ENCODE results near the gene EEF2K. TPM values are rescaled to one million over a fixed set of nuclear protein-coding genes. Genes with fewer than 3 reads are reported as not detected.
"Not testable (repeated sequence)": the region's sequence is repeated elsewhere in the genome, so short reads cannot be mapped to it uniquely, and the experiment has no call there.

Gene EEF2K
- total RNA-seq, 1 experiment from 2014 or later, result 17.5 TPM

- ChIA-PET POLR2A (no interaction called here), CTCF (no interaction called here)
- H3K9me3 Mint-ChIP-seq (ENCODE audit: unreplicated experiment), result peaks cover 11% of the 10 kb centered on the region
- no peaks in the 10 kb centered on the region for H3K4me1 Mint-ChIP-seq (ENCODE audit: low read depth, unreplicated experiment)
- no peaks in the 10 kb centered on the region for H3K36me3 ChIP-seq (ENCODE audit: control insufficient read depth, insufficient read depth, low read length)
- no peak overlapping the region for H3K27ac Mint-ChIP-seq (ENCODE audit: unreplicated experiment)
- DNase-seq, result no peak
- H3K27me3 Mint-ChIP-seq (ENCODE audit: insufficient read depth, unreplicated experiment), result peaks cover 6% of the 10 kb centered on the region
- H3K4me3 ChIP-seq (ENCODE audit: low read depth, low read length), result no peak overlapping the region
- H3K4me3 Mint-ChIP-seq (ENCODE audit: unreplicated experiment), result no peak overlapping the region
- BruUV-seq (replicated peaks), result no TSS peak
- H3K36me3 Mint-ChIP-seq (ENCODE audit: insufficient read depth, unreplicated experiment), result no peaks in the 10 kb centered on the region
- H3K27me3 ChIP-seq (replicated peaks; ENCODE audit: control insufficient read depth, insufficient read depth, low read length), result no peaks in the 10 kb centered on the region; the same call in 1 of the 2 replicates
- H3K4me1 ChIP-seq, result no peaks in the 10 kb centered on the region
- no peak for TF ChIP-seq CTCF (IDR thresholded peaks at IDR 0.05; ENCODE audit: insufficient read depth in 1 of 2, low read depth in 1 of 2, low read length in 1 of 2, severe bottlenecking in 1 of 2, unreplicated experiment in 1 of 2)
- intact Hi-C loops (cut with micrococcal nuclease; ENCODE audit: unreplicated experiment), result no loop called here
- H3K9me3 ChIP-seq, result no peaks in the 10 kb centered on the region
These were observed 40.4 kb upstream of the EEF2K start for GRCh38 chr16:22165508-22166285.

GRCh38 chr16:22171953-22172352, 34.1 kb upstream of the EEF2K start:
- H3K27ac Mint-ChIP-seq (ENCODE audit: unreplicated experiment), result no peak overlapping the region
- ChIA-PET CTCF (no interaction called here), POLR2A (no interaction called here)
- no peaks in the 10 kb centered on the region for H3K9me3 Mint-ChIP-seq (ENCODE audit: unreplicated experiment)
- no TSS peak for BruUV-seq (replicated peaks)
- H3K27me3 Mint-ChIP-seq (ENCODE audit: insufficient read depth, unreplicated experiment), result no peaks in the 10 kb centered on the region
- H3K4me3 ChIP-seq (ENCODE audit: low read depth, low read length), result no peak overlapping the region
- no peaks in the 10 kb centered on the region for H3K36me3 ChIP-seq (ENCODE audit: control insufficient read depth, insufficient read depth, low read length)
- intact Hi-C loops (cut with micrococcal nuclease; ENCODE audit: unreplicated experiment), result loop anchor here (5.0 kb wide), 1 partner anchor 175 kb away; no protein-coding TSS in a partner anchor
- no peaks in the 10 kb centered on the region for H3K4me1 ChIP-seq
- no peaks in the 10 kb centered on the region for H3K4me1 Mint-ChIP-seq (ENCODE audit: low read depth, unreplicated experiment)
- TF ChIP-seq CTCF (IDR thresholded peaks at IDR 0.05; ENCODE audit: insufficient read depth in 1 of 2, low read depth in 1 of 2, low read length in 1 of 2, severe bottlenecking in 1 of 2, unreplicated experiment in 1 of 2), result no peak
- no peak for DNase-seq
- no peak overlapping the region for H3K4me3 Mint-ChIP-seq (ENCODE audit: unreplicated experiment)
- H3K36me3 Mint-ChIP-seq (ENCODE audit: insufficient read depth, unreplicated experiment), result no peaks in the 10 kb centered on the region
- no peaks in the 10 kb centered on the region for H3K27me3 ChIP-seq (replicated peaks; ENCODE audit: control insufficient read depth, insufficient read depth, low read length)
- no peaks in the 10 kb centered on the region for H3K9me3 ChIP-seq

GRCh38 chr16:22172642-22173041, 33.4 kb upstream of the EEF2K start:
- CTCF ChIA-PET; POLR2A ChIA-PET; H3K27ac Mint-ChIP-seq (ENCODE audit: unreplicated experiment); H3K9me3 ChIP-seq; H3K27me3 ChIP-seq (replicated peaks; ENCODE audit: control insufficient read depth, insufficient read depth, low read length); BruUV-seq (replicated peaks); H3K4me3 Mint-ChIP-seq (ENCODE audit: unreplicated experiment); H3K36me3 Mint-ChIP-seq (ENCODE audit: insufficient read depth, unreplicated experiment); H3K4me1 ChIP-seq; DNase-seq; H3K9me3 Mint-ChIP-seq (ENCODE audit: unreplicated experiment); H3K27me3 Mint-ChIP-seq (ENCODE audit: insufficient read depth, unreplicated experiment); H3K36me3 ChIP-seq (ENCODE audit: control insufficient read depth, insufficient read depth, low read length); H3K4me3 ChIP-seq (ENCODE audit: low read depth, low read length); H3K4me1 Mint-ChIP-seq (ENCODE audit: low read depth, unreplicated experiment): not testable (repeated sequence)
- intact Hi-C loops (cut with micrococcal nuclease; ENCODE audit: unreplicated experiment), result loop anchor here (5.0 kb wide), 1 partner anchor 175 kb away; no protein-coding TSS in a partner anchor

Data from Caco-2 (cell line).